ENCODE measurements around the gene RENBP. TPM values are rescaled to one million over a fixed set of nuclear protein-coding genes. Genes with fewer than 3 reads are reported as not detected.
"Not testable (repeated sequence)": the region's sequence is repeated elsewhere in the genome, so short reads cannot be mapped to it uniquely, and the experiment has no call there.

RENBP gene
- total RNA-seq, 1 experiment from 2014 or later, result 0.23 TPM

DNA sequence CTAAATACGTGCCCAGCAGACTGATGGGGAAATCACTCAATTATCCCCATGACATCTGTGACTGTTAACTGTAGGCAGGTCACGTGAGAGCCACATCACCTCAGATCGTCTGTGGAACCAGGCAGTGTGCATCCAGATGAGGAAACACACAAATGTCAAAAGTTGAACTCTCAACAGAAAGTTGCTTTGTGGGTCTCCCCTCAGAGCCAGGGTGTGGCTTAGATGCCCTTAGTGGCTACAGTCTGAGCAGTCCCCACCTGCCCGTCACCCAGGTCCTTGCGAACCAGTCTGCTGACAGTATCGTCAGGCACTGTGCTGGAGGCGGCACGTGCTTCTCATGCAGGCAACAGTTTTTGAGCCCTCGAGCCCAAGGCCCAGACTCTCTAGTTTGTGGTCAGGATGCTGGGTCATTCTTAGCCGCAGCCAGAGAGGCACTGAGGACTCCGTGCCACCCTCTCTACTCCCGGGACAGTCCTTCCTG lies 38.9 kb upstream of the RENBP start:
- BruUV-seq (replicated peaks), result no TSS peak
- intact Hi-C loops (cut with micrococcal nuclease), result no loop called here
- no peaks in the 10 kb centered on the region for H3K9me3 Mint-ChIP-seq (ENCODE audit: unreplicated experiment)
- no peak for TF ChIP-seq CTCF (IDR thresholded peaks at IDR 0.05; ENCODE audit: unreplicated experiment)
- no peak overlapping the region for H3K4me3 Mint-ChIP-seq (ENCODE audit: unreplicated experiment)
- CTCF ChIA-PET, result no interaction called here
- H3K27me3 Mint-ChIP-seq (ENCODE audit: insufficient read depth, unreplicated experiment), result no peaks in the 10 kb centered on the region
- no peak overlapping the region for H3K27ac Mint-ChIP-seq (ENCODE audit: low read depth, unreplicated experiment)
- H3K36me3 Mint-ChIP-seq (ENCODE audit: insufficient read depth, unreplicated experiment), result peaks cover 7% of the 10 kb centered on the region
- POLR2A ChIA-PET, result no interaction called here
- H3K4me1 Mint-ChIP-seq (ENCODE audit: insufficient read depth, unreplicated experiment), result no peaks in the 10 kb centered on the region
- no peak for DNase-seq (ENCODE audit: unreplicated experiment)

DNA sequence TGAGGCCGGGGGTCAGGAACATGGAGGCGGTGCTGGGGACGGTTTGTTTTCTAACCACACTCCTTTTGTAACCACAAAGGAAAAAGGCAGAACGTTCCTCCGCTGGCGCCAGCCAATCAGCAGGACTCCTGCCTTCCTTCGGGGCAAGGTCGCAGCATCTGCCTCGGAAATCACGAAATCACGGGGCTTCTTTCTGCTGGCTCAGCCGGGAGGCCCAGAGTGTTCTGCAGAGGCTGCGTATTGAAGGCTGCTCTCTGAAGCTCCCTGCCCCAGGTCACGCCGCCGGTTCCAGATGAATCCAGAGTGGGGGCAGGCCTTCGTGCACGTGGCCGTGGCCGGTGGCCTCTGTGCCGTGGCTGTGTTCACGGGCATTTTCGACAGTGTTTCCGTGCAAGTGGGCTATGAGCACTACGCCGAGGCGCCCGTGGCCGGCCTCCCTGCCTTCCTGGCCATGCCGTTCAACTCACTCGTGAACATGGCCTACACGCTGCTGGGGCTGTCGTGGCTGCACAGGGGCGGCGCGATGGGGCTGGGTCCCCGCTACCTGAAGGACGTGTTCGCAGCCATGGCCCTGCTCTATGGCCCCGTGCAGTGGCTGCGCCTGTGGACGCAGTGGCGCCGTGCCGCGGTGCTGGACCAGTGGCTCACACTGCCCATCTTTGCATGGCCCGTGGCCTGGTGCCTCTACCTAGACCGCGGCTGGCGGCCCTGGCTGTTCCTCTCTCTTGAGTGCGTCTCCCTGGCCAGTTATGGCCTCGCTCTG lies 37.5 kb upstream of the RENBP start:
- CTCF ChIA-PET, result interaction anchor here (0.5 kb wide), 1 partner anchor 57 kb away, joined by 3 read pairs; no protein-coding TSS in a partner anchor
- intact Hi-C loops (cut with micrococcal nuclease), result no loop called here
- TF ChIP-seq CTCF (IDR thresholded peaks at IDR 0.05; ENCODE audit: unreplicated experiment), result no peak
- H3K4me3 Mint-ChIP-seq (ENCODE audit: unreplicated experiment), result no peak overlapping the region
- H3K27me3 Mint-ChIP-seq (ENCODE audit: insufficient read depth, unreplicated experiment), result no peaks in the 10 kb centered on the region
- no TSS peak for BruUV-seq (replicated peaks)
- DNase-seq (ENCODE audit: unreplicated experiment), result no peak
- H3K36me3 Mint-ChIP-seq (ENCODE audit: insufficient read depth, unreplicated experiment), result peaks cover 7% of the 10 kb centered on the region
- H3K9me3 Mint-ChIP-seq (ENCODE audit: unreplicated experiment), result no peaks in the 10 kb centered on the region
- POLR2A ChIA-PET, result no interaction called here
- no peaks in the 10 kb centered on the region for H3K4me1 Mint-ChIP-seq (ENCODE audit: insufficient read depth, unreplicated experiment)
- H3K27ac Mint-ChIP-seq (ENCODE audit: low read depth, unreplicated experiment), result no peak overlapping the region

DNA sequence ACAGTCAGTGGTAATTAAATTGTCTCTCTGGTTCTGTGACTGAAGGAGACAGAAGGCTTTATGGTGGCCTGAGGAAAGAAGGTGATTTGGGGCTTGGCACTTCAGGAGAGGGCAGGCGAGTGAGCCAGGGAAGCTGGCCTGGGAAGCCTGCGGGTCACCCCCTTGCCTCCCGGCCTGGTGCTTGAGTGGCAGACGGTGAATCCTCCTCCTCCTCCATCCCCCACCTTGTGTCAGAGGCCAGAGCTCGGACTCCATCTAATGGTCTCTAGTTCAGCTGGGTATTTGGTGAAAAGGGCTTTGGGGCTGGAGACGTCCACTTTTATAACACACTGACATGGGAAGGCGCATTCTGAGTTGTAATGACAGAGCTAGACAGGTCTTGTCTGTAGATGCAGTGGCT lies 36.8 kb upstream of the RENBP start:
- no peak for DNase-seq (ENCODE audit: unreplicated experiment)
- no peak overlapping the region for H3K27ac Mint-ChIP-seq (ENCODE audit: low read depth, unreplicated experiment)
- no TSS peak for BruUV-seq (replicated peaks)
- no peak overlapping the region for H3K4me3 Mint-ChIP-seq (ENCODE audit: unreplicated experiment)
- ChIA-PET CTCF (interaction anchor here (0.5 to 4.9 kb wide), 2 partner anchors 33 to 56 kb away, joined by 3 to 15 read pairs; no protein-coding TSS in a partner anchor), POLR2A (no interaction called here)
- H3K36me3 Mint-ChIP-seq (ENCODE audit: insufficient read depth, unreplicated experiment), result peaks cover 7% of the 10 kb centered on the region
- intact Hi-C loops (cut with micrococcal nuclease), result no loop called here
- TF ChIP-seq CTCF (IDR thresholded peaks at IDR 0.05; ENCODE audit: unreplicated experiment), result no peak
- no peaks in the 10 kb centered on the region for H3K4me1 Mint-ChIP-seq (ENCODE audit: insufficient read depth, unreplicated experiment)
- no peaks in the 10 kb centered on the region for H3K27me3 Mint-ChIP-seq (ENCODE audit: insufficient read depth, unreplicated experiment)
- H3K9me3 Mint-ChIP-seq (ENCODE audit: unreplicated experiment), result no peaks in the 10 kb centered on the region

DNA sequence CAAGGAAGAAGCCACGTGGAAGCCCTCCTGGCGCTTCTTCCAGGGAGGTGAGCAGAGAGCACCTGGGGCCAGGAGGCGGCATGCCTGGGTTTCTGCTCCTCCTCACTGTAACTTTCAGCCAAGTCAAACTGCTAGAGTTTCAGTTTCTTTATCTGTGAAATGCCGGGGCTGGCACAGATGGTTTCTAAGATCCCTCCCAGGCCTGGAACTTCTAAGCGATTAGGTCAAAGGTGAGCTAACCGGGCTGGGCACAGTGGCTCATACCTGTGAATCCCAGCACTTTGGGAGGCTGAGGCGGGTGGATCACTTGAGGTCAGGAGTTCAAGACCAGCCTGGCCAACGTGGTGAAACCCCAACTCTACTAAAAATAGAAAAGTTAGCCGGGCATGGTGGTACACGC lies 36.0 kb upstream of the RENBP start:
- H3K36me3 Mint-ChIP-seq (ENCODE audit: insufficient read depth, unreplicated experiment); POLR2A ChIA-PET; intact Hi-C loops (cut with micrococcal nuclease); BruUV-seq (replicated peaks); DNase-seq (ENCODE audit: unreplicated experiment); H3K27ac Mint-ChIP-seq (ENCODE audit: low read depth, unreplicated experiment); H3K9me3 Mint-ChIP-seq (ENCODE audit: unreplicated experiment); H3K4me1 Mint-ChIP-seq (ENCODE audit: insufficient read depth, unreplicated experiment); H3K4me3 Mint-ChIP-seq (ENCODE audit: unreplicated experiment); H3K27me3 Mint-ChIP-seq (ENCODE audit: insufficient read depth, unreplicated experiment): not testable (repeated sequence)
- CTCF ChIA-PET, result interaction anchor here (4.9 kb wide), 1 partner anchor 33 kb away, joined by 15 read pairs; no protein-coding TSS in a partner anchor
